OCI-LY1 (cell line): ENCODE data around the gene ANKRD30B.
"Not testable (repeated sequence)": the region's sequence is repeated elsewhere in the genome, so short reads cannot be mapped to it uniquely, and the experiment has no call there.

ENCODE experiments used
- CTCF ChIP-seq: fragments of 200-600 bp; sonication (generic), shearing (Covaris generic); IDR thresholded peaks from 2 replicates; pipeline ENCODE4 v1.5.1; 2017; ENCODE audit warnings: mild to moderate bottlenecking, antibody characterized with exemption, low read length, moderate library complexity, mixed read lengths
- EZH2 ChIP-seq: fragments of 200-600 bp; sonication (generic), shearing (Covaris generic); IDR thresholded peaks from 2 replicates; pipeline ENCODE4 v1.8.0; 2017; ENCODE audit warnings: borderline replicate concordance, mixed run types, mild to moderate bottlenecking, antibody characterized with exemption, low read length, moderate library complexity, mixed read lengths

DNA sequence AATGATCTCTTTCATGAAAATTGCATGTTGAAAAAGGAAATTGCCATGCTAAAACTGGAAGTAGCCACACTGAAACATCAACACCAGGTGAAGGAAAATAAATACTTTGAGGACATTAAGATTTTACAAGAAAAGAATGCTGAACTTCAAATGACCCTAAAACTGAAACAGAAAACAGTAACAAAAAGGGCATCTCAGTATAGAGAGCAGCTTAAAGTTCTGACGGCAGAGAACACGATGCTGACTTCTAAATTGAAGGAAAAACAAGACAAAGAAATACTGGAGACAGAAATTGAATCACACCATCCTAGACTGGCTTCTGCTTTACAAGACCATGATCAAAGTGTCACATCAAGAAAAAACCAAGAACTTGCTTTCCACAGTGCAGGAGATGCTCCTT lies 103.6 kb downstream of the ANKRD30B start:
- TF ChIP-seq CTCF, EZH2: not testable (repeated sequence)
